HG03571 (cell line): Measurements from ENCODE around the gene BPIFB6.

Experiments
- ATAC-seq: cut with Tn5 transposase; IDR thresholded peaks from one replicate; pipeline ENCODE4 v1.9.1; 2021; ENCODE audit not compliant: unreplicated experiment

Gene BPIFB6

DNA sequence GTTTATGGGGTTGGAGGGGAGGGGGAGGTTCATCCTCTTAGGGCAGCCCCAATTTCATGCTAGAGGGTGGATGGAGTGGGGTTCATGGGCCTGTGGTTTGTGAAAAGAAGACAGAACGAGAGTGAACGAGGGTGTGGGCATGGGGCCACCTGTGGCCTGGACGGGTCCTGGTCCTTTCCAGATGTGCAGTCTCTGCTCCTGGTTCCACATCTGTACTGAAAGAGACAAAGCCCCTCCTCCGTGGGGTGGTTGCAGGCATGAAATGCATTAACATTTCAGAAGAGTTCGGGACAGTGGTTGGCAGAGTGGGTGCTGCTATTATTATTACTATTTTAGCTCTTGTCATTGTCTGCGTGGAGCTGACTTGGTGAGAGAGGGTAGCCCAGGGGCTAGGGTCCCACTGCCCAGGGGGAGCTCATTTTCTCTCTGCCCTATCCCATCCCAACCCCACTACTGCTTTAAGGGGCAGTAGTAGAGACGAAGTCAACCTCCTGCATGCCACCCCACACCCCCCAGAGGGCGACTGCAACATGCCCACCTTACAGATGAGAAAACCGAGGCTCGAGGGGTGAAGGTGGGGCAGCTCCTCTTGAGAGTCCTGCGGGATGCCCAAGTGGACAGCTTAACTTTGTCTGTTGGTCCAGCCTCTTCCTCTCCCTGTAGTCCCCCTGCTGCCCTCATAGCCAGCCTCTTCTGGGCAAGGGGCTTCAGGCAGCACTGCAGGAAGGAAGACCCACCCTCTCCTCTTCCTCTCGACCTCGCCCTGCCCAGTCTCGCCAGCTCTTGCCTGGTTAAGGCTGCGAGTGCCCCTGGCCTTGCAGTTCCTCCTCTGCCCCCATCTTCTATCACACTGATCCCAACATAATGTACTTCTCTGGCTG, 15.5 kb upstream of the BPIFB6 start:
- no peak for ATAC-seq

- ATAC-seq = no peak
These were observed 14.8 kb upstream of the BPIFB6 start for GRCh38 chr20:33016581-33017109.

DNA sequence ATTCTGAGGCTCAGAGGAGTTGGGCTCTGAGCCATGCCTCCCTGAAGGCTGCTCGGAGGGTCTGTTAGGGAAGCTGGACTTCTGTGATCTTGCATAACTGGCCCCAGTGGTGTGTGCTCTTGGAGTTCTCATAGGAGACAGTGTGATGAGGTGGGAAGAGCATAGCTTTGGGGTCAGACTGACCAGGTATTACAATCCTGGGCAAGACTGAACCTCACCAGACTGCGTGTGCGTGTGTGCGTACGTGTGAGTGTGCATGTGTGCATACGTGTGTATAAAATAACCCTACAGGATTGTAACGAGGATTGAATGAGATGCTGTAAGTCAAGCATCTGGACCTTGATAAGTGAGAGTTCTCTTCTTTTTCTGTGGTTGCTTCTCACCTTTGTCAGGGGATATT, 13.9 kb upstream of the BPIFB6 start:
- ATAC-seq = no peak

- no peak for ATAC-seq
These were observed 13.1 kb upstream of the BPIFB6 start for GRCh38 chr20:33018169-33018931.

DNA sequence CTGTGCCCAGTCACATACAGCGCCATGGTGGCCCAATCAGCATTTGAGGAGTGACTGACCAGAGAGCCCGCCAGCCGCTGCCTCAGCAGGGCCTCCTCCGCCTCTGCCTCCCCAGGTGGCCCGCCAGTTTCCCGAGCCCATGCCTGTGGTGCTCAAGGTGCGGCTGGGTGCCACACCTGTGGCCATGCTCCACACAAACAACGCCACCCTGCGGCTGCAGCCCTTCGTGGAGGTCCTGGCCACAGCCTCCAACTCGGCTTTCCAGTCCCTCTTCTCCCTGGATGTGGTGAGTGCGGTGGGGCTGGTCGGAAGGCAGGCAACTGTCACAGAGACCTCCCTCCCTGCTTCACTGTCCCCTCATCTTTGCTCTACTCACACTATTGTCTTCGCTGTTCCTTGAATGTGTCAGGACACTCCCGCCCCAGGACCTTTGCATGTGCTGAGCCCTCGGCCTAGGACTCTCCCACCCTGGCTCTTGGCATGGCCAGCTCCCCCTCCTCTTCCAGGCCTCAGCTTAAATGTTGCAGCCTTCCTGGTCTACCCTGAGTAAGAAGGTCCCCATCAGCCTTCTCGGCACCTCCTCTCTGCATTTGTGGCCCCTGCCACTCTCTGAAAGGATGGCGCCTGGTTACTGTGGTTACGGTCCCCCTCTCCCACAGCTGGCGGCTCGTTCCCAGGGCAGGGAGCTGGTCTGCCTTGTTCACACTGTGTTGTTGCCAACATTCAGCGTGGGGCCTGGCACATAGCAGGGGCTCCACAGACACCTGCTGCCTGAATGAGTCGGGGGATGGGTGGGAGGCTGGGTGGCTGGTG, 11.8 kb upstream of the BPIFB6 start:
- ATAC-seq = no peak

DNA sequence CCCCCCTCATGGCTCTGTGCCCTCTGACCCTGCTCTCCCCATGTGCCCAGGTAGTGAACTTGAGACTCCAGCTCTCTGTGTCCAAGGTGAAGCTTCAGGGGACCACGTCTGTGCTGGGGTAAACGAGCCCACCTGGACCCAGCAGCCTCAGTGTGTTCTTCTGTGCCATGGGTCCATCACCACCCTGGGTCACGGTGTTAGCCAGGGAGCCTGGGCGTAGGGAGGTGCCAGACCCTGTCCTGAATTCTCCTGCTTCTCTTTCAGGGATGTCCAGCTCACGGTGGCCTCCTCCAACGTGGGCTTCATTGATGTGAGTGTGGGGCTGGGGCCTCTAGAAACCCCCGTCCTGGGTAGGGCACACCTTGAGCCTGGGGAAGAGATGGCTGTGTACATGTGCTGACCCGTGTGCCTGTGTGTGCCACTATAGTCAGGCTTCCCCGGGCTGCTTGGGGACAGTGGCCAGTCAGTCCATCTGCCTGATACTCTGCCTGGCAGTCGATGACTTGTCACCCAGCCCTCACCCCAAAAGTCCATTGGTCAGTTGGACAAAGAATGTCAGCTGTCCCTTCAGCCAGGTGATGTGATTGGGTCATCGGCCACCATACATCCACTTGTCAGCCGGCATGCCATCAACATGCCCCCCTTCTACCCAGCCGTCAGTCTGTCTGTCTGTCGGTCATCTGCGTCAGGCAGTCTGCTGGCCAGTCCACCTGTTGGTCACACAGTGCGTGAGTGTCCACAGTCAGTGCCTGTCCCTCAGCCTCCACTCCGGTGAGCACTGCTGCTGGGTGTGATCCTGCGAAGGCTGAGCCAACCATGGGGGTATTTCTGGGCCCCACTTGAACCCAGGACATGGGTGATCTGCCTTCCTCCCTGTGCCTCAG, 10.9 kb upstream of the BPIFB6 start:
- no peak for ATAC-seq

DNA sequence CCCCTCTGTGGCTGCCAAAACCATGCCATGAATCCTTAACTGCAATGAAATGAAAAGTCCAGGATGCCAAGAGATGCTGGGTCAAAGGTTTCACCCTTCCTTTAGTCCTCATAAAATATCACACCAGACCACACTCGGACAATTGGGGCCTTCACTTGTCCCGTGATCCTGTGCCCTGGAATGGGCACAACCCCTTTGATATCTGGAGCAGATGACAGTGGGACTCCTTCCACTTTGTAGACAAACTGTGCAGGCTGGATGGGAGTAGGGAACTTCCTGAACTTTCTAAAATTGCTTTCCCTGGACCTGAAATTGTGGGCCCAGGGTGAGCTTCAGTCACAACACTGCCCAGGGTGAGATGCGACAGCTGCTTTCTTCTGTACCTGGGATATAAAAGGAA, 9.6 kb upstream of the BPIFB6 start:
- ATAC-seq = no peak

GRCh38 chr20:33022289-33022688, 9.2 kb upstream of the BPIFB6 start:
- no peak for ATAC-seq

- no peak for ATAC-seq
These were observed 8.6 kb upstream of the BPIFB6 start for GRCh38 chr20:33022694-33023438.

DNA sequence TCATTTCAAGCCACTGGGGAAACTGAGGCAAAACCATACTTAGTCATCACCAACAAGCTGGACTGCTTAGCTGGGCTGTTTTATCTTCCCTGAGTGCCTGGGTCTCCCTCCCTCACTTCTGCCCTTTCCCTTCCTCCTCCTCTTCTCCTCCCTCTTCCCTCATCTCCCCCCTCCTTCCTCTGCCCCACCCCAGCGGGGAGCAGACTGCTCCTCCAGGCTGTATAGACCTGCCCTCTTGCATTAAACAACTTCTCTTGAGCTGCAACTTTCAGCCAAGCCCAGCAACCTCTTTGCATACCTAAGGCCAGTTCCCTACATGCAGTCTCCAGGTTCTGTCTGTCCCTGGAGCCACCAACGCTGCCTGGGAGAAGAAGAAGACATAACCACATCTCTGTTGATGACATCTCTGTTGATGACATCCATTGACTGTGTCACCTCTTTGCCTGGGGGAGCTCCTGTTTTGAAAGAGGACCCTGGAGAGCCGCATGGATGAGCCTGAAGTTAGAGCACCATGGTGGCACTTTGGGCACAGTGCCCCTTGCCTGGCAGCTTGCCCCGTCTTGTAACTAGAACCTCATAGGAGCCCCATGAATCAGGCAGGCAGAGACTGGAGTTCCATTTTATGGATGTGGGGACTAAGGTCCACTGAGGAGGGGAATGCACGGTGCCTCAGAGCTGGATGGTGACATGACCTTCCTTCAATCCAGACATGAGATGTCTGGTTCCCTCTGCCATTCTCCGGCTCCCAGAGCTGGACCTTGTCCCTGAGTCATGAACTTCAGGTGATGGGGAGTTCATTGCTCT, 7.8 kb upstream of the BPIFB6 start:
- ATAC-seq = no peak

DNA sequence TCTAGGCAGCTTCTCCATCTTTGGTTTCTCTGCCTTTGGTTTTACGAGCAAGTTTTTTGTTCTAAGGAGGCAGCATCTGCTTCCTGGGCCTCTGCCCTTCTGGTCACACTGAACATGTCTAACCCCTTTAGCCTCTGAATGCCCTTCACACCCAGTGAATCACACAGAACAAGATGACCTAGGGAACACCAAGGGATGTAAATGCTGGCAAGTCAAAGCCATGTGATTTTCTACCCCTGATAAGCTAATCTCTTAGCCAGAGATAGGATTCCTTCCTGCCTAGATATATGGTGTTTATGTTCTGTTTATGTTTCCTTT, 7.2 kb upstream of the BPIFB6 start:
- no peak for ATAC-seq

- ATAC-seq = no peak
These were observed 6.7 kb upstream of the BPIFB6 start for GRCh38 chr20:33024609-33025317.

DNA sequence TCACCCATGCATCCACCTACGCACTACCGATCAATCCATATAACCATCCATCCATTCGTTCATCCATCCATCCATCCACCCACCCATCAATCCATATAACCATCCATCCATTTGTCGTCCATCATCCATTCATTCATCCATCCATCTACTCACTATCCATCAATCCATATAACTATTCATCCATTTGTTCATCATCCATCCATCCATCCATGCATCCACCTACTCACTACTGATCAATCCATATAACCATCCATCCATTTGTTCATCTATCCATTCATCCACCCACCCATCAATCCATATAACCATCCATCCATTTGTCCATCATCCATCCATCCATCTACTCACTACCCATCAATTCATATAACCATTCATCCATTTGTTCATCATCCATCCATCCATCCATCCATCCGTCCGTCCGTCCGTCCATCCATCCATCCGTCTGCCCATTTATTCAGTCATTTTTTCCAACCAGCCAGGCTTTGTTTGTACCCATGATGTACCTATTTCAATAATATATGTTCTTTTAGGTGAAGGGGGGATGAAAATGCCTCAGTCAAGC, 6.1 kb upstream of the BPIFB6 start:
- ATAC-seq = no peak

- no peak for ATAC-seq
These were observed 5.2 kb upstream of the BPIFB6 start for GRCh38 chr20:33026072-33026778.

DNA sequence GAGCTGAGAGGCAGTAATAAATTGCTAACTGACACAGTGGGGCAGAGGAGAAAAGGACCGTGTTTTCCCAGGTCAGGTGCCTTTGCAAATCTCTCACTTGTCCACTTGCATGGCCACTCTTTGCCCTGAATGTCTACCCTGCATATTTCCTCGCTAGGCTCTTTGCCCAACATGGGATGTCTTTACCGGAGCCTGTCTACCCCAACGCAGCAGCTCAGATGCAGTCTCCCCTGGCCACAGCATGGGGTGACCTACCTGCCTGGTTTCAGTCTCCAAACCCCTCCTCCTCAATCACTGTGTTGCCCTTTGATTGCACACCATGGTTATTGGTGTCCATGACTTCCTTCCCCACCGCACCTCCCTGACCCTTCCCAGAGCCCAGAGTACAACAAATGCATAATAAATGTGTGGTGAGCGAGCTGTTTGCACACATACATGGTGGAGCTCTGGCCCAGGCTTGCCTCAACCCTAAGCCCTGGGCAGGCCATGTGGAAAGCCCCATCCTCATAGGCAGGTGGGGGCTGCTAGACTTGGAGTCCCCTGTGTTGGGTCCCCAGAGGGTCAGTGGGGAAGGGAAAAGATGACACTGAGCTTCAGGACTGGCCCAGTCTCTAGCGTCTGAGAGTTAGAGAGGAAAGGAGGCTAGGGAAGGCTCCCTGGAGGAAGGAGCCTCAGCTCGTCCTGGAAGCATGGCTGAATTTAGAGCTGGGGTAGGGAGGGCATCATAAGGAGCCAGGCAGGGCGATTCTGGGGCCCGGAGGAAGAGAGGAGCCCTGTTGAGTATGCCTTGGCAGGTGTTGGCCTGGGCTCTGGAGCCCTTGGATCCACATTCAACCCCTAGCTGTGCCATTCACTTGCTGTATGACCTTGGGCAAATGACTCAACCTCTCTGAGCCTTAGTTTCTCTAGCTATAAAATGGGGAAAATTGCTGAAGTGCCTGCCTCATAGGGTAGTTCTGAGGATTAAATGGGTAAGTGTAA, 4.4 kb upstream of the BPIFB6 start:
- no peak for ATAC-seq
